WERI-Rb-1 (cell line): ENCODE measurements around the gene CCDC69.
A peak's percentile ranks its signal among the peaks of the same experiment; 100 is the strongest.

Source experiments
- DNase-seq: peaks from one replicate; pipeline ENCODE4 v3.0.0-alpha.2; 2020
- H3K27ac ChIP-seq: fragments of 250-450 bp; sonication (Bioruptor Pico); 2 replicates; pipeline ENCODE4 v1.5.1; 2020; ENCODE audit warnings: mild to moderate bottlenecking, moderate library complexity
- H3K27me3 ChIP-seq: fragments of 250-450 bp; sonication (Bioruptor Pico); 2 replicates; pipeline ENCODE4 v1.5.1; 2021; ENCODE audit warnings: mild to moderate bottlenecking, low read depth, moderate library complexity; ENCODE audit not compliant: insufficient read depth, severe bottlenecking
- H3K36me3 ChIP-seq: fragments of 250-450 bp; sonication (Bioruptor Pico); 2 replicates; pipeline ENCODE4 v1.5.1; 2020; ENCODE audit warnings: mild to moderate bottlenecking, moderate library complexity
- H3K4me3 ChIP-seq: 2 replicates; pipeline ENCODE4 v1.5.1; 2011; ENCODE audit warnings: low read depth, mild to moderate bottlenecking, control low read depth, low read length
- H3K9me3 ChIP-seq: fragments of 250-450 bp; sonication (Bioruptor Pico); 2 replicates; pipeline ENCODE4 v1.5.1; 2021; ENCODE audit warnings: mild to moderate bottlenecking, moderate library complexity; ENCODE audit not compliant: severe bottlenecking
- TF ChIP-seq, protein P1 (sequence below): IDR thresholded peaks from 2 replicates; pipeline ENCODE4 v1.5.1; 2011; ENCODE audit warnings: low read depth, mild to moderate bottlenecking, control low read depth, inconsistent platforms, low read length

CCDC69 gene

DNA sequence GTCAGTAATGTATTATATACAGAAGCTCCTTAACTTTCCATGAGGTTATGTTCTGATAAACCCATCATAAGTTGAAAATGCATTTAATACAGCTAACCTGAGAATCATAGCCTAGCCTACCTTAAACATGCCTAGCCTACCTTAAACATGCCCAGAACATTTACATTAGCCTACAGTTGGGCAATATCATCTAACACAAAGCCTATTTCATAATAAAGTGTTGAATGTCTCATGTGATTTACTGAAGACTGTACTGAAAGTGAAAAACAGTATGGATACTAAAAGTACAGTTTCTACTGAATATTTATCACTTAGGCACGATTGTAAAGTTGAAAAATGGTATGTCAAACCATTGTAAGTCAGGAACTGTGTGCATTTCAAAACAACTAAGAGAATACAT lies 30.7 kb upstream of the CCDC69 start:
- TF ChIP-seq, protein P1, sequence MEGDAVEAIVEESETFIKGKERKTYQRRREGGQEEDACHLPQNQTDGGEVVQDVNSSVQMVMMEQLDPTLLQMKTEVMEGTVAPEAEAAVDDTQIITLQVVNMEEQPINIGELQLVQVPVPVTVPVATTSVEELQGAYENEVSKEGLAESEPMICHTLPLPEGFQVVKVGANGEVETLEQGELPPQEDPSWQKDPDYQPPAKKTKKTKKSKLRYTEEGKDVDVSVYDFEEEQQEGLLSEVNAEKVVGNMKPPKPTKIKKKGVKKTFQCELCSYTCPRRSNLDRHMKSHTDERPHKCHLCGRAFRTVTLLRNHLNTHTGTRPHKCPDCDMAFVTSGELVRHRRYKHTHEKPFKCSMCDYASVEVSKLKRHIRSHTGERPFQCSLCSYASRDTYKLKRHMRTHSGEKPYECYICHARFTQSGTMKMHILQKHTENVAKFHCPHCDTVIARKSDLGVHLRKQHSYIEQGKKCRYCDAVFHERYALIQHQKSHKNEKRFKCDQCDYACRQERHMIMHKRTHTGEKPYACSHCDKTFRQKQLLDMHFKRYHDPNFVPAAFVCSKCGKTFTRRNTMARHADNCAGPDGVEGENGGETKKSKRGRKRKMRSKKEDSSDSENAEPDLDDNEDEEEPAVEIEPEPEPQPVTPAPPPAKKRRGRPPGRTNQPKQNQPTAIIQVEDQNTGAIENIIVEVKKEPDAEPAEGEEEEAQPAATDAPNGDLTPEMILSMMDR: no peak
- no peak for DNase-seq
- H3K4me3 ChIP-seq: no peak overlapping the region
- no peaks in the 10 kb centered on the region for H3K27me3 ChIP-seq
- no peaks in the 10 kb centered on the region for H3K36me3 ChIP-seq
- H3K9me3 ChIP-seq: no peaks in the 10 kb centered on the region
- H3K27ac ChIP-seq: no peak overlapping the region

DNA sequence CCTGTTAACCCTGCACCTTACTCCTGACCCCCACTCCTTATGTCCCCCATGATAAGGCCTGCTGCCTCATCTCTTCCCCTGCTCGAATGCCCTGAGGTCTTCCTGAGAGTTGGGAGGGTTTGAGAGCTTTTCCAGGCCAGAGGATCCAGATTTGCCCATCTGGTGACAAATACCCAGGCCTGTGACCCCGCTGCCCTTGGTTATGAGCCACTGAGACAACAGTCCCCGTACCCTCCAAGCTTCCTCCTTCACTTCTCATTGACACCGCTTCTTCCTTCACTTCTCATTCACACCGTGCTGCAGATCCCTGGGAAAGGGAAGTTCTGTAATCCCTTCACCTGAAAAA lies 29.7 kb upstream of the CCDC69 start:
- TF ChIP-seq, protein P1: no peak
- peak; percentile 15 for DNase-seq

DNA sequence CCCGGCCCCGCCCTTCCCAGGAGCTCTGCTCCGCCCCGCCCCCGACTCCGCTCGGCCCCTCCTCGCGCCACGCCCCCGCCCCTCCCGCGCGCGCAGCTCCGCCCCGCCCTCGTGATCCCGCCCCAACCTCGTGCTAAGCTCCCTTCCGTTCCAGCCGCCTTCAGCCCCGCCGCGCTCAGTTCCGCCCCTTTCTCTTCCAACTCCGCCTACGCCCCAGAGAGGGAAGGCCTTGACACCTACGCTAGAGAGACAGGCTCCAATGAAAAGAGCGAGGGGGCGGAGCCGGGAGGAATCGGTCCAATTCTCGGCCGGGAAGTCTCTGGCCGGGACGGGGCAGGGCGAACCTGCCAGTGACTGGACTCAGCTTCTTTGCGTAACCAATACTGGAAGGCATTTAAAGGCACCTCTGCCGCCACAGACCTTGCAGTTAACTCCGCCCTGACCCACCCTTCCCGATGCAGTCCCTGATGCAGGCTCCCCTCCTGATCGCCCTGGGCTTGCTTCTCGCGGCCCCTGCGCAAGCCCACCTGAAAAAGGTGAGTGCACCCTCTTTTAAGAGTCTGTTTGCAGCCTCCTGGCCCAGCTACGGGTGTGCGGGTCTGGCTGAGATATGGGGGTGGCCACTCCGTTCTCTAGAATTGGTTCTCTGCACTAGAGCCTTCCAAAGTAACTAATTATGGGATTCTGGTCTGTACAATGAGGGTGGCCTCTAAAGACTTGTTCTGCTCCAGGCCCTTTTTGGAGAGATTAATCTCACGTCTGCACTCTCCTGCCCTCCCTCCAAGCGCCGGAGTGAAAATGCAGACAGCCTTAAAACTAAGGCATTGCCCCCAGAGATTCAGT lies 29.1 kb upstream of the CCDC69 start, which contains the start of gene GM2A:
Gene GM2A, plus strand, starts transcription at position 424 of the 843 bp plus-strand sequence. Its CDS starts 32 bp downstream, at position 456.
- TF ChIP-seq, protein P1: no peak
- no peak within 1 kb of the TSS for H3K27ac ChIP-seq
- H3K4me3 ChIP-seq: peak within 1 kb of the TSS; percentile 67
- DNase-seq: peak; percentile 99
- H3K27me3 ChIP-seq: no peaks in the 10 kb centered on the region
- no peaks in the 10 kb centered on the region for H3K9me3 ChIP-seq
- no peaks in the 10 kb centered on the region for H3K36me3 ChIP-seq

More for the DNA sequence above, 29.7 kb upstream of the CCDC69 start:
- Histone ChIP-seq H3K9me3 (no peaks in the 10 kb centered on the region), H3K4me3 (peak overlapping the region; percentile 67), H3K36me3 (no peaks in the 10 kb centered on the region), H3K27ac (no peak overlapping the region), H3K27me3 (no peaks in the 10 kb centered on the region)

DNA sequence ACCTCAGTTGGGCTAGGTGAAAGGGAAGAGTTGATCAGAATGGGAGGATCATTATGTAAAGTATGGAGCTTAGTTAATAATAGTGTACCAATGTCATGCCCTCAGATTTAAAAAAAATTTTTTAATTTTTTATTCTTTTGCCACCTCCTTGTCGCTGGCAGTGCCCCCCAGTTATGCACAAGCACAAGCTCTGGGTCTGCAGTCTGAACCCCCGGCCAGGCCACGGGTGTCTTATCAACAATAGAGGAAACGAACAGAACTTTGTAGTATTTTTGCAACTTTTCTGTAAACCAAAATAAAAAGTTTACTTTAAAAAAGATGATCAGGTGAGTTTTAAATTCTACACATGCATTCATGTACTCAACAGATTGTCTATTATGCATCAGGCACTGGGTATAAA lies 27.7 kb upstream of the CCDC69 start:
- TF ChIP-seq, protein P1: no peak
- no peaks in the 10 kb centered on the region for H3K36me3 ChIP-seq
- H3K27ac ChIP-seq: no peak overlapping the region
- H3K9me3 ChIP-seq: no peaks in the 10 kb centered on the region
- no peak overlapping the region for H3K4me3 ChIP-seq
- DNase-seq: no peak
- no peaks in the 10 kb centered on the region for H3K27me3 ChIP-seq

DNA sequence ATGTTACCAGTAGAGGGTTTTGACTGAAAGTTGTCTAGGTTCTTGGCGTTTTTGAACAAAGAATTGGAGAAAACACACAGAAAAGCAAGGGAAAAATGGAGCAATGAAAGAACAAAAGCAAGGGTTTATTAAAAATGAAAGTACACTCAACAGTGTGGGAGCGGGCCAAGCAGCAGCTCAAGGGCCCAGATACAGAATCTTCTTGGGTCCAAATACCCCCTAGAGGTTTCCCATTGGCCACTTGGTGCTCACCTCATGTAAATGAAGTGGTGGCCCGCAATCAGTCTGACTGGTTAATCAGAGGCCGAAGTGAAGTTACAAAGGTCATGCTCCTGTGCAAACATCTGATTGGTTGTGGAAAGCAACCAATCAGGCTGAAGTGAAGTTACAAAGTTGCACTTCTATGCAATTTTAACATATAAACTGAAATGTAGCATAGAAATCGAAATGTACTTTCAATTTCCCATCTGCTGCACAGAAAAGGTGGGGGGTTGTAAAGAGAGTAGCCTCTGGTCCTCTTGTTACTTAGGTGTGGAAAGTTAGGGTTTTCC lies 27.2 kb upstream of the CCDC69 start:
- Histone ChIP-seq H3K9me3 (no peaks in the 10 kb centered on the region), H3K4me3 (no peak overlapping the region), H3K27ac (no peak overlapping the region), H3K27me3 (no peaks in the 10 kb centered on the region), H3K36me3 (no peaks in the 10 kb centered on the region)
- TF ChIP-seq, protein P1: no peak
- DNase-seq: no peak
